HL-60/S4 treated with retinoic acid at 250 ng/mL for 4 days and 3 days (cell line): ENCODE results near the gene KIF24.
"Not testable (repeated sequence)": the region's sequence is repeated elsewhere in the genome, so short reads cannot be mapped to it uniquely, and the experiment has no call there.

Source experiments
- in situ Hi-C: fragments of 300-500 bp; cut with MboI; formaldehyde crosslinking; loops from 2 replicates; pipeline ENCODE4 v1.7.0; 2022; ENCODE audit warnings: low sequenced_read_pairs

Gene KIF24

GRCh38 chr9:34328987-34329832 is at the start of gene KIF24, which contains the start of gene NUDT2:
Gene KIF24, minus strand, starts transcription at chr9:34329268. Its CDS starts 17,922 bp downstream, at chr9:34311346.
Gene NUDT2, plus strand, starts transcription at chr9:34329569. Its CDS starts 9,471 bp downstream, at chr9:34339040.
- in situ Hi-C loops: no loop called here

- in situ Hi-C loops: no loop called here
Measured at GRCh38 chr9:34378376-34379060, 49.5 kb upstream of the KIF24 start.

- in situ Hi-C loops: no loop called here
Measured at GRCh38 chr9:34377404-34377746, 48.3 kb upstream of the KIF24 start.

GRCh38 chr9:34376596-34377403 is 47.7 kb upstream of the KIF24 start, which contains the start of gene MYORG:
Gene MYORG, minus strand, starts transcription at chr9:34376898. Its CDS starts 3,955 bp downstream, at chr9:34372943.
- in situ Hi-C loops: no loop called here

- in situ Hi-C loops: no loop called here
Measured at GRCh38 chr9:34375901-34376595, 47.0 kb upstream of the KIF24 start.

- in situ Hi-C loops: no loop called here
Measured at GRCh38 chr9:34374905-34375552, 46.0 kb upstream of the KIF24 start.

GRCh38 chr9:34374339-34374738 is 45.3 kb upstream of the KIF24 start:
- in situ Hi-C loops: no loop called here

GRCh38 chr9:34373749-34374148 is 44.7 kb upstream of the KIF24 start:
- in situ Hi-C loops: no loop called here

- in situ Hi-C loops: no loop called here
Measured at GRCh38 chr9:34372467-34373011, 43.5 kb upstream of the KIF24 start.

- in situ Hi-C loops: no loop called here
Measured at GRCh38 chr9:34371886-34372466, 42.9 kb upstream of the KIF24 start.

- in situ Hi-C loops: no loop called here
Measured at GRCh38 chr9:34370970-34371880, 42.2 kb upstream of the KIF24 start.

- in situ Hi-C loops: no loop called here
Measured at GRCh38 chr9:34370335-34370969, 41.4 kb upstream of the KIF24 start.

GRCh38 chr9:34369636-34370035 is 40.6 kb upstream of the KIF24 start:
- in situ Hi-C loops: no loop called here

- in situ Hi-C loops: not testable (repeated sequence)
Measured at GRCh38 chr9:34368796-34369195, 39.7 kb upstream of the KIF24 start.

GRCh38 chr9:34367751-34368410 is 38.8 kb upstream of the KIF24 start:
- in situ Hi-C loops: not testable (repeated sequence)

GRCh38 chr9:34366365-34366764 is 37.3 kb upstream of the KIF24 start:
- in situ Hi-C loops: no loop called here

GRCh38 chr9:34365282-34365681 is 36.2 kb upstream of the KIF24 start:
- in situ Hi-C loops: no loop called here
